Prostate gland (tissue), 2 donors: ENCODE results near the gene TESK2.

Experiments used
- CTCF ChIP-seq, 4 experiments: fragments of 200-600 bp in 2 of 4; fragments of 450-650 bp in 2 of 4; sonication (generic) in 2 of 4; IDR thresholded peaks; 1 replicate in 3 of 4; 2 replicates in 1 of 4; pipeline ENCODE4 v1.5.1; 2016 to 2019; ENCODE audit warnings: antibody characterized with exemption in 4 of 4, mild to moderate bottlenecking in 2 of 4, moderate library complexity in 2 of 4
- POLR2A ChIP-seq: fragments of 450-650 bp; IDR thresholded peaks from one replicate; pipeline ENCODE4 v1.6.1; 2016; ENCODE audit warnings: antibody characterized with exemption, mild to moderate bottlenecking

DNA sequence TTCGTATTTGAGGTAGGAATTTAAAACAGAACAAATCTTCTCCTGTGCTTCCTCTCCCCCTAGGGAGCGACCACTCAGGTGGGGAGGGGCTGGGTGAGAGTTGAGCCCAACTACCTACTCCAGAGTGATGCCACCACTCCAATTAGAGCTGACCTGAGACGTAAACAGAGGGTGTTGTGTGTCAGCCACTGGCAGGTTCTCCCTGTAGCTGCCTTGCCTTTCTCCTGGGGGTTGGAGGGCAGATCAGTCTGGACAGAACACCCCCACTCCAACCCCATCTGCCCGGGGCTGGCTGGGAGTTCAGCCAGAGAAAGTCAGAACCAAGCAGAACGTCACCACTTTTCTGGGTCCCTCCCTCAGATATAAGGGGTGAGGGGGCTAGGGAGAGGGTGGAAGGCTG, 162.3 kb downstream of the TESK2 start:
- TF ChIP-seq CTCF (IDR thresholded peaks at IDR 0.05): no peak
- TF ChIP-seq POLR2A: no peak
